ENCODE data around the gene NCKAP5.

NCKAP5 gene

GRCh38 chr2:132780651-132781050 lies 787.6 kb downstream of the NCKAP5 start:
- no peak for DNase-seq

DNA sequence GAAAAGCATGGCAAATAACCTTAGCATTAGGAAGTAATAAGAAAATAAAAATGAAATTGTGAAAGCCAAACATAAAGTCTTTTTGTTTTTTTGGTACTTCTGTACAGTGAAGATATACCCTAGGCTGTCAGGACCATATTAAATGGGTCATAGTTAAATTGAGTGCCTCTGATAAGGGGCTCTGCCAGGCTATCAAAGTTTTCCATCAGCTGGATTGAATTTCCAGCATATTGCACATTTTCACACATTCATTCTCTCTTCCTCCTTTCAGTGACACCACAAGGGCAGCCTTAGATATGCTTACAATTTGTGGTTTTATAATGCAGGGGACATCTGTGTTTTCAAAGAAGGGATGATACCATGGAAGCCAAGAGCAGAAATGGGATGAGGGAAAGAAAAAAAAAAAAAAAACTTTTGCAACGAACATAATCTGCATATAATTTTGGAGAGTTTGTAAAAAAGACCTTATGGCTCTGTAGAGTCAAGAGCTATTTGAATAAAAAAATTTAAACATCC lies 789.0 kb downstream of the NCKAP5 start:
- DNase-seq = peak; percentile 27

- DNase-seq = no peak
Measured at GRCh38 chr2:132776287-132776686, 792.0 kb downstream of the NCKAP5 start.

- no peak for DNase-seq
Measured at GRCh38 chr2:132774189-132774588, 794.1 kb downstream of the NCKAP5 start.

DNA sequence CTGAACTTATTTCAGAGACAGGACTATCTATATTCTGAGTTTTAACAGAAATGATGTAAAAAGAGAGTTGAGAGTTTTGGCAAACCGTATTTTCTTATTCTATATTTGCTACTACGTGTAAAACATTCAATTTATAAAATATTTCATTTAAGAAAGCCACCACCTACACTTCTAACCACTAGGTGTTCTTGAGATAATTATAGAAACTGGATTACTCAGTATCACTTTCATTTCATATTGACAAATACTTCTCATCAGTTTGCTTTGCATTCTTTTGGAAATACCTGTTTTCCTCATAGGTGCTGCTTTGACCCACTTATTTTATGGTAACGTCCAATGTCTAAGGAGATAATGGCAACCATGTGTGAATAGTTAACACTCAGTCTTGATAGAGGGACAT lies 794.9 kb downstream of the NCKAP5 start:
- no peak for DNase-seq

DNA sequence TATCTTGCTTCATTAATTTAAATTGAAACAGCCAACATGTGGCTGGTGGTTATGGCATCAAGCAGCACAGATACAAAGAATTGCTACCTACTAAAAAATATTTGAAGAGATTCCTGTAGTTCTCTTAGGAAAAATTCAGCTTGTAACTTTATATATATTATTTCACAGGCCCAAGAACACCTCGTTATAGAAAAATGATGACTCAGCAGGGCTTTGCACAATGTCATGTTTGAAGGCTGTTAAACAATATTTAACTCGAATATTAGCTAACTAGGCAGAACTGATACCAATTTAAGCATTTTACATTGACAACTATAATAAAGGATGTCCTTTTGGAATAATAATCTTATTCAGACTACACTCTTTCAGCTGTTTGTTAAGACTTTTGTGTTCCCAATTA lies 795.9 kb downstream of the NCKAP5 start:
- no peak for DNase-seq

- DNase-seq = peak; percentile 30
Measured at GRCh38 chr2:132766573-132766972, 801.7 kb downstream of the NCKAP5 start.

DNA sequence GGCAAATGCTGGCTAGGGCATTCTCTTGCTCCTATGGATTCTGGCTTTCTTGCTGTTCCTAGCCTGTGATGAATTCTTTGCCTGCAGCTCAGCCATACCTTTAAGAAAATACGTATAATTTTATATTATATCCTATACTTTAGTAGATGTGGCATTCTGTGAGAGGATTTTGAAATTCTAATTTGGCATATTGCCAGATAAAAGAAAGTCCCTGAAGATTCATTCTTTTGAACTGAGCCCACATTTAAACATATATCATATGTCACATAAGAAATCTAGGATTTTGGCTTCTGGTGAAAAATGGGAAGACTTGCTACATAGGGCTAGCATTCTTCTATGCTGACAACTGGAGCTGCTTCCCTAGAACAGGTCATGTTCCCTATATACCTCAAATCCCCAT lies 806.8 kb downstream of the NCKAP5 start:
- no peak for DNase-seq

DNA sequence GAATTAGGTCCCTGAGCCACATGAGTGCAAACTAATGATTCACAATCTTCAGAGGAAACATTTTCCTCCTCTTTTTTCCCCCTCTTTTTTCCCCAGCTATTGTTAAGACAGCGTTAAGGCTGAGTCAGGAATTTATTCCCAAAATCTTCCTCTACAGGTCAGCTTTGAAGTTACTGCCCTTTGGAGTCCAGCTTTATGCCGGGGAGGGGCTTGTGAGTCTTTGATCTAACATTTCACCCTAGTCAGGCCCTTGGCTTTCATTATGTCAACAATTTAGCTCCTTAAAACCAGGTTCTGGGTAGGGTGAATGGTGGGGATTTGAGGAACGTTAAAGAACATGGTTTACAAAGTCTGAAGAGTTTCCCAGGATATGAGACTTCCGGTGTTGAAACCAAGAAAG lies 807.3 kb downstream of the NCKAP5 start:
- no peak for DNase-seq

- no peak for DNase-seq
Measured at GRCh38 chr2:132760405-132760804, 807.9 kb downstream of the NCKAP5 start.

- no peak for DNase-seq
Measured at GRCh38 chr2:132758995-132759394, 809.3 kb downstream of the NCKAP5 start.

- DNase-seq = no peak
Measured at GRCh38 chr2:132757676-132758075, 810.6 kb downstream of the NCKAP5 start.

DNA sequence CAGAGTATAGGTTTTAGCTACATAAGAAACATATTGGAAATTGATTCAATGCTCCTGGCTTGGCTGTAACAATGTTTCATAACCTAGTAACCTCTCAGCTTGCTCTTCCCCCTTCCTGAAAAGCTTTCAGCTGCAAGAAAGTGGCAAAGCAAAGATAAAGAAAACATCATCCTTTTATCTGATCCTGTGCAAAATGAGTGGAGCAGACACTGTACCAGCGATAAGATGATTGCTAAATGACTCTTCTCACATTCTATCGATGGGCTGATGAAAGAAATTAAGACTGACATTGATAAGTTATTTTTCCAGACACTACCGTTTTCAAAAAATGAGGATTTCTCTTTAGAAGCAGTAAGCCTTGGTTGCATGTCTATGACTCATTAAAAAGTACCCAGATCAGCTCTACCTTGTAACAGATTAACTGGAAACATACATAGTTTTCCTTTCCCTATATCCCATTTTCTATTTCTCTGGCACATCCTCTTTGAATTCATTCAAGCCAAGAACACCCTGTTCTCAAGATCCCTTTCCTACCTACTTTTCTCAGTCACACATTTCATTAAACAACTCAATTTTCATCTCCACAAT lies 811.2 kb downstream of the NCKAP5 start:
- no peak for DNase-seq

GRCh38 chr2:132754867-132755472 lies 813.3 kb downstream of the NCKAP5 start:
- no peak for DNase-seq

GRCh38 chr2:132754392-132754791 lies 813.9 kb downstream of the NCKAP5 start:
- DNase-seq = no peak

- no peak for DNase-seq
Measured at GRCh38 chr2:132752421-132753206, 815.6 kb downstream of the NCKAP5 start.

GRCh38 chr2:132751836-132752235 lies 816.4 kb downstream of the NCKAP5 start:
- DNase-seq = no peak

- no peak for DNase-seq
Measured at GRCh38 chr2:132750606-132751005, 817.7 kb downstream of the NCKAP5 start.

GRCh38 chr2:132747046-132747445 lies 821.2 kb downstream of the NCKAP5 start:
- no peak for DNase-seq

GRCh38 chr2:132741754-132742153 lies 826.5 kb downstream of the NCKAP5 start:
- DNase-seq = no peak

- DNase-seq = no peak
Measured at GRCh38 chr2:132740081-132740720, 828.1 kb downstream of the NCKAP5 start.

DNA sequence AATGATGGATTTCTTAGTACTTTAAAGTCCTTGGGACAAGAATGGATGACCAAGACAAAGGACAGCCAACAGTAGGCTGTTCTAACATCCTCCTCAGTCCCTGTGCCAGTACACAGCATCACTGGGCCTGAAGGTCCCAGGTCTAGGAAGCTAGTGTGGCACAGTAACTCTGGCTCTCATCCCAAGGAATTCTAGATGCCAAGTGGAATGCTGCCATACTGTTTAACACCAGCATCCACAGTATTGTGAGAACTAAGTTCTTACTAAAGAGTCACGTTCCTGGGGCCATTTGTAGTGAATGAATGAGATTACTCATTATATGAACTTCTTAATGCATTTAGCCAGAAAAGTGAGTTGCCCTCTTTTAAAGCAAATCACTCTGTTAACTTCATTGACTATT lies 830.0 kb downstream of the NCKAP5 start:
- no peak for DNase-seq

- DNase-seq = no peak
Measured at GRCh38 chr2:132736059-132736458, 832.2 kb downstream of the NCKAP5 start.

DNA sequence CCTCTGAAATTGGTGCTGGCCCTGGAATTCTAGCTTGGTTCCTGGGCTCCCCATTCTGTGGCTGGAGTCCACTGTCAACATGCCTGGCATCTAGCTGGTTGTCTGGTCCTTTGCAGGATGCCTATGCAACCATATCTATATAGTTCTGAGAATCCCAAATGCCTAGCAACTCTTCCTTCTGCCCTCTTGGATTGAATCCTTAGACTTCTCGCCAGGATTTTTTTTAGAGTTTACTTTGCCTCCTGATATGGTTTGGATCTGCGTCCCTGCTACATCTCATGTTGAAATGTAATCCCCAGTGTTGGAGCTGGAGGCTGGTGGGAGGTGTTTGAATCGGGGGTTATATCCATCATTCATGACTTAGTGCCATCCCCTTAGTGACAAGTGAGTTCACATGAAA lies 833.3 kb downstream of the NCKAP5 start:
- no peak for DNase-seq
